Stimulated activated CD8-positive, alpha-beta memory T cell treated with anti-CD3 and anti-CD28 coated beads, Interleukin-7, amount 100 ng/mL, for 4 hours (primary cell): ENCODE results near the gene SH3PXD2A.

ENCODE experiments used
- DNase-seq, 2 donors: peaks; one replicate each; pipeline ENCODE4 v3.0.0-alpha.2; 2020; ENCODE audit warnings: low read depth in 2 of 2

The SH3PXD2A gene

DNA sequence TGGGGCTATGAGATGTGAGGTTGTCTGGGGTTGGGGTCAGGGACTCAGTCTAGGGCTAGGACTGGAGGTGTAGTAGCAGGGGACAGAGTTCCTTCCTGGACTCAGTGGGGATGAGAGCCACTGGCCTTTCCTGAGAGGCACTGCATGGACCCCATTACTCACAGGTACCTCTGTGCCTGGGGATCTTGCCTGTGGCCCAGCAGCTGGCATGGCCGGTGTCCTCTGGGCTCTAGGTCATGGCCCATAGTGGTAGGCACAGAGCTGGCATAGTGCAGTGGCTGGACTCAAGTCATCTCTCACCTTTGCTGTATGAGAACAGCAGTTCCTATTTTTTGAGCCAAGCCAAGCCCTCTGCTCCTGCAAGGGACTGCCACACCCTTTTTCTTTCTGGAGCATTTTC lies 310.0 kb downstream of the SH3PXD2A start:
- DNase-seq = no peak

DNA sequence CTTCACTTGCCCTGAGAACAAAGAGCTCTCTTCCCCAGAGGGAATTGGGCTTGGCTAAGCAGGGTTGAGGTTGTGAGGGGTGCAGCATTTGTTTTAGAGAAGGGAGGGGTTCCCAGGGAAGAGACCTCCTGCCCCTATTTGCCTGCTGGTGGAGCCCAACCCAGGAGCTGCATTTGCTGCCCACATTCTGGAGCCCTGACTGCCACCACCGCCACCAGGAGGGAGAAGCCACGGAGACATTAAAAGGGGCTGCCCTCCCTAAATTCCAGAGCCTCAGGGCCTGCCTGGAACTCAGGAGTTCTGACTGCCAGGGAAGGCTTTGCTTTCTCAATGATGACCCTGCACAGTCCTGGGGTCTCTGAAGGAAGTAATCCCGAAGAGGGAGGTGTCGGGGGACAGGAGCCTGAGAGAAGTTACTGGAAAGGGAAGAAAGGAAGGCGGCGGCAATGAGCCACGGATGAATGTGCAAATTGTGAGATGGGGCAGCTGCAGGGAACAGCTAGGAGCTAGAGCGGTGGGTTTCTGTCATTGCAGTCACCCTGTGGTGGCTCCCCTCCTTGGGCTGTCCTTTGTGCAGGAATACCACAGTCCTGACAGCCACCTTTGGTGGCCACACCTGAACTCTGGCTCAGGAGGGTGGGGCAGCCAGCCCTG lies 310.6 kb downstream of the SH3PXD2A start:
- no peak for DNase-seq
